CD8-positive, alpha-beta memory T cell (primary cell): ENCODE results near the gene PIEZO2. TPM values are rescaled to one million over a fixed set of nuclear protein-coding genes. Genes with fewer than 3 reads are reported as not detected.

Source experiments
- CTCF ChIA-PET: fragments of 350-600 bp; sonication (Branson Sonifier 250); formaldehyde crosslinking; loops from one replicate; lab custom pipeline; 2021; ENCODE audit warnings: antibody characterized with exemption; lab: Charles Lee
- POLR2A ChIA-PET: fragments of 350-600 bp; sonication (Branson Sonifier 250); formaldehyde crosslinking; loops from one replicate; lab custom pipeline; 2021; ENCODE audit warnings: antibody characterized with exemption; lab: Charles Lee
- DNase-seq, 5 donors: peaks; one replicate each; pipeline versions ENCODE4 v3.0.0 to v3.0.0-alpha.2; 2020 to 2022; ENCODE audit warnings: mixed read lengths in 1 of 5
- H3K27ac ChIP-seq: one replicate; pipeline ENCODE4 v1.7.0; 2013; ENCODE audit warnings: low read depth, mild to moderate bottlenecking, low read length, moderate library complexity
- H3K27me3 ChIP-seq: 2 replicates; pipeline ENCODE4 v1.7.0; 2013; ENCODE audit warnings: low read length, mild to moderate bottlenecking; ENCODE audit not compliant: insufficient read depth, poor library complexity, severe bottlenecking
- H3K36me3 ChIP-seq: 2 replicates; pipeline ENCODE4 v1.7.0; 2013; ENCODE audit warnings: mild to moderate bottlenecking, low read length, moderate library complexity; ENCODE audit not compliant: insufficient read depth
- H3K4me1 ChIP-seq: 2 replicates; pipeline ENCODE4 v1.7.0; 2013; ENCODE audit warnings: mild to moderate bottlenecking, low read length, moderate library complexity; ENCODE audit not compliant: insufficient read depth
- H3K4me3 ChIP-seq: 2 replicates; pipeline ENCODE4 v1.7.0; 2013; ENCODE audit warnings: mild to moderate bottlenecking, low read length
- H3K9me3 ChIP-seq: 2 replicates; pipeline ENCODE4 v1.7.0; 2013; ENCODE audit warnings: mild to moderate bottlenecking, low read length
- H3K27ac Mint-ChIP-seq, 8 donors: one replicate each; pipeline ENCODE4 v1.8.0; 2020 to 2021; ENCODE audit warnings: mixed read lengths in 8 of 8, mild to moderate bottlenecking in 6 of 8, inconsistent platforms in 3 of 8, moderate library complexity in 3 of 8
- H3K27me3 Mint-ChIP-seq, 2 donors: one replicate each; pipeline ENCODE4 v1.8.0; 2020 to 2021; ENCODE audit warnings: mixed read lengths in 2 of 2, mild to moderate bottlenecking in 1 of 2, moderate library complexity in 1 of 2
- H3K36me3 Mint-ChIP-seq, 3 donors: one replicate each; pipeline ENCODE4 v1.8.0; 2020 to 2021; ENCODE audit warnings: mixed read lengths in 3 of 3, inconsistent platforms in 1 of 3, mild to moderate bottlenecking in 1 of 3
- H3K4me1 Mint-ChIP-seq, 3 donors: one replicate each; pipeline ENCODE4 v1.8.0; 2020 to 2021; ENCODE audit warnings: mixed read lengths in 3 of 3, inconsistent platforms in 1 of 3, mild to moderate bottlenecking in 1 of 3
- H3K4me3 Mint-ChIP-seq, 7 donors: one replicate each; pipeline ENCODE4 v1.8.0; 2020 to 2021; ENCODE audit warnings: mixed read lengths in 7 of 7, mild to moderate bottlenecking in 6 of 7, moderate library complexity in 4 of 7, inconsistent platforms in 2 of 7
- H3K9me3 Mint-ChIP-seq, 5 donors: one replicate each; pipeline ENCODE4 v1.8.0; 2020 to 2022; ENCODE audit warnings: mixed read lengths in 5 of 5, mild to moderate bottlenecking in 3 of 5, moderate library complexity in 2 of 5, inconsistent platforms in 1 of 5
- polyA plus RNA-seq: library from polyadenylated mRNA; unstranded; fragments of 300-500 nt; fragmentation: Illumina TruSeq; gene quantifications from one replicate; pipeline ENCODE4 v1.2.3, GENCODE V29; 2021
- total RNA-seq, 2 experiments: library from RNA; stranded (reverse); gene quantifications; one replicate each; pipeline ENCODE4 v1.2.3, GENCODE V29; 2021

Gene PIEZO2
- total and polyA plus RNA-seq, 3 experiments from 2014 or later: not detected

DNA sequence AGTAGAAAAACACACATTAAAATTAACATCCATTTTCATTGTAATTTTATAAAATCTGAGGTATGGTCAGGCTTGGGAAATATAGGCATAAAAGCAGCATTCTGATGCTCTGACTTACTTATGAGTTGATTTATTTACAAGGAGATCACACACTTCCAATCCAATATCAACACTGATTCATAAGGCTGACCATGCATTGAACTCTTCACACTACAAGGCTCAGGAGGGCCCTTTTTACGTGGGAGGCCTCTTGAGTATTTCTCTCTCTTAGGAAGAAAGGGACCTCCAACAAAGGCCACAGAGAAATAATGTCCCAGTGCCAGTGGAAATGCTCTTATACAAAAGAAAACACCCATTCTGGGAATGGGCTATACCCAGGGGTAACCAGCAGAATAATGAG, 400.7 kb downstream of the PIEZO2 start:
- ChIA-PET CTCF (no interaction called here), POLR2A (no interaction called here)
- H3K9me3 ChIP-seq: no peaks in the 10 kb centered on the region
- no peaks in the 10 kb centered on the region for H3K27me3 ChIP-seq
- H3K4me1 Mint-ChIP-seq: peaks cover 0 to 2% (median 1%) of the 10 kb centered on the region in 3 donors
- H3K4me3 ChIP-seq: no peak overlapping the region
- H3K4me3 Mint-ChIP-seq: no peak overlapping the region
- H3K4me1 ChIP-seq: no peaks in the 10 kb centered on the region
- no peak overlapping the region for H3K27ac ChIP-seq
- H3K27ac Mint-ChIP-seq: no peak overlapping the region
- no peaks in the 10 kb centered on the region for H3K36me3 ChIP-seq
- no peaks in the 10 kb centered on the region for H3K36me3 Mint-ChIP-seq
- H3K9me3 Mint-ChIP-seq: peaks cover 0 to 4% (median 0%) of the 10 kb centered on the region in 5 donors
- no peak for DNase-seq
- peaks cover 0 to 3% of the 10 kb centered on the region in 2 donors for H3K27me3 Mint-ChIP-seq

- Histone ChIP-seq H3K4me3 (no peak overlapping the region), H3K27me3 (no peaks in the 10 kb centered on the region), H3K9me3 (no peaks in the 10 kb centered on the region), H3K4me1 (no peaks in the 10 kb centered on the region), H3K27ac (no peak overlapping the region), H3K36me3 (no peaks in the 10 kb centered on the region)
- Mint-ChIP-seq H3K27ac (no peak overlapping the region), H3K9me3 (peaks cover 0 to 2% (median 0%) of the 10 kb centered on the region in 5 donors), H3K27me3 (peaks cover 0 to 3% of the 10 kb centered on the region in 2 donors), H3K4me3 (no peak overlapping the region), H3K4me1 (peaks cover 0 to 4% (median 3%) of the 10 kb centered on the region in 3 donors), H3K36me3 (no peaks in the 10 kb centered on the region)
- ChIA-PET POLR2A (no interaction called here), CTCF (no interaction called here)
- DNase-seq: no peak
These were observed 403.4 kb downstream of the PIEZO2 start for GRCh38 chr18:10745971-10746370.

DNA sequence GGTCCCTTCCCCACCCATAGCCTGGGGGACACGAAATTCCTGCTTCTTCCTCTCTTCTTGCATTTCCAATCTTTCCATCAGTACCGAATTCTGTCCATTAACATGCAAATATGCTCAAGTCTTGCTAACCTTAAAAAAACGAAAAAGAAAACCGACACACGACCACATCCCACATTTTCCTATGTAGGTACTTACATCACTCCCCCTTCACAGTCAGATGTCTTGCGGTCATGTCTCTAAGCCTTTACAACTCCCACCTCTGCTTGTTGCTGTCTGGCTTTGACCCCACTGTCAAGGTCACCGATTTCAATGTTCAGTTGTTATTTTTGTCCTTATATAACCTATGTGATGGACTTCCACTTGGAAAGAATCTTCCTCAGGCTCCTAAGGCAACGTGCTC, 404.1 kb downstream of the PIEZO2 start:
- Mint-ChIP-seq H3K4me3 (no peak overlapping the region), H3K27me3 (peaks cover 0 to 3% of the 10 kb centered on the region in 2 donors), H3K27ac (no peak overlapping the region), H3K36me3 (no peaks in the 10 kb centered on the region), H3K9me3 (peaks cover 0 to 2% (median 0%) of the 10 kb centered on the region in 5 donors), H3K4me1 (peaks cover 0 to 4% (median 3%) of the 10 kb centered on the region in 3 donors)
- no peak overlapping the region for H3K27ac ChIP-seq
- no peak for DNase-seq
- H3K4me3 ChIP-seq: no peak overlapping the region
- CTCF ChIA-PET: no interaction called here
- H3K36me3 ChIP-seq: no peaks in the 10 kb centered on the region
- no peaks in the 10 kb centered on the region for H3K4me1 ChIP-seq
- POLR2A ChIA-PET: no interaction called here
- H3K27me3 ChIP-seq: no peaks in the 10 kb centered on the region
- H3K9me3 ChIP-seq: no peaks in the 10 kb centered on the region

DNA sequence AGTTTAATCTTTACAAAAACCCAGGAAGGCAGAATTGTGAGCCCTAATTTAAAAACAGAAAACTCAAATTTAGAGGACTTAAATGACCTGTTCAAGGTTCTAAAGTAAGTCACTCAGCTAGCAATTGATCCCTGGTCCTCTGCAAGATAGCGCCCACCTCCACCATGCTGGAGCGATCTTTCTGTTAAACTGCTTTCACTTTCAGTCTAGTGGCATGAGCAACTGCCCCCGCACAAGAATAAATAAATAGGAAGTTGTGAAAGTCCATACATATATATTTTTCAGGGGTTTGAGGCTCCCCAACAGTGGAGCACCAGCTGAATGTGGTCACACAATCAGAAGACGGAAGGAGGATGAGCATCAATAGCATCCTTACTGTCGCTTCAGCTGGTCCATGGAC, 405.6 kb downstream of the PIEZO2 start:
- Mint-ChIP-seq H3K27ac (no peak overlapping the region), H3K27me3 (peaks cover 0 to 4% of the 10 kb centered on the region in 2 donors), H3K9me3 (peaks cover 0 to 2% (median 0%) of the 10 kb centered on the region in 5 donors), H3K4me1 (peaks cover 0 to 4% (median 3%) of the 10 kb centered on the region in 3 donors), H3K4me3 (peak overlapping the region in 5 of 7 donors; percentile 6 to 50 (median 24)), H3K36me3 (no peaks in the 10 kb centered on the region)
- ChIA-PET POLR2A (no interaction called here), CTCF (no interaction called here)
- no peaks in the 10 kb centered on the region for H3K36me3 ChIP-seq
- H3K27me3 ChIP-seq: no peaks in the 10 kb centered on the region
- DNase-seq: no peak
- H3K4me1 ChIP-seq: no peaks in the 10 kb centered on the region
- H3K4me3 ChIP-seq: no peak overlapping the region
- no peaks in the 10 kb centered on the region for H3K9me3 ChIP-seq
- no peak overlapping the region for H3K27ac ChIP-seq

DNA sequence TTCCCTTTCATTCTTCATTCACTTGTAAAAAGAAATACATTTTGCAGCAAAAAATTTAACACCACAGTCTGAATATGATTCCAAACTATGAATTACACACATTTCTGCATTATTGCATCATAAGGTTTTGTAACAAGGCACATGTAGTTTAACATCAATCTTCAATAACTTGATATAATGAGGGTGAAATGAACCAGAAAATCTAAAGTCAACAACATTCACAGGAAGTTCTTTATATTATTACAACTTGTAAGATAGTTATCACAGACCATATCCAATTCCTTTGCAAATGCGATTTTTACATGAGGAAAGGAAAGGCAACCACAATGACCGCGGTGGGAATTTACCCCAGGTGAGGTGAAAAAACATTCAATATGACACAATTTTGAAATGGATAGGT, 410.2 kb downstream of the PIEZO2 start:
- Mint-ChIP-seq H3K36me3 (no peaks in the 10 kb centered on the region), H3K27me3 (peaks cover 0 to 4% of the 10 kb centered on the region in 2 donors), H3K4me3 (no peak overlapping the region), H3K27ac (no peak overlapping the region), H3K9me3 (no peaks in the 10 kb centered on the region), H3K4me1 (peaks cover 0 to 4% (median 3%) of the 10 kb centered on the region in 3 donors)
- ChIA-PET CTCF (no interaction called here), POLR2A (no interaction called here)
- no peak for DNase-seq
- H3K27ac ChIP-seq: no peak overlapping the region
- no peaks in the 10 kb centered on the region for H3K4me1 ChIP-seq
- H3K9me3 ChIP-seq: no peaks in the 10 kb centered on the region
- H3K27me3 ChIP-seq: no peaks in the 10 kb centered on the region
- H3K4me3 ChIP-seq: no peak overlapping the region
- H3K36me3 ChIP-seq: no peaks in the 10 kb centered on the region

DNA sequence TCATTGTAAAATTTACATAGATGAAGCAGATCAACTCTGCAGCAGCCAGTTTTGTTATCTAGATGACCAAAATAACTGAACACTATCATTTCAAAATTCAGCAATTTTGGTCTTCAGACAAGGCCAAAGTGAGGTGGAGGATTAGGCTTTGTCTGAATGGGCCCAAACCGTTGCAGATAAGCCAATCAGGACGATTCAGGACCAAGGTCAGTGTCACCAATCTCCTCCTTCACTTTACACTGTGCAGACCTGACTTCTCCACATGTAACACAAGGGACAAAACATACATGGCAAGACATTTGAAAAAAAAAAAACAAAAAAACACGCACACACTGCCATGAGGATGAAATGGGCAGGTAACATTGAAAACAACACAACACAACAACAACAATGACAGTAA, 412.4 kb downstream of the PIEZO2 start:
- CTCF ChIA-PET: no interaction called here
- no peak for DNase-seq
- no peaks in the 10 kb centered on the region for H3K9me3 ChIP-seq
- no peak overlapping the region for H3K27ac ChIP-seq
- Mint-ChIP-seq H3K4me3 (no peak overlapping the region), H3K27ac (no peak overlapping the region), H3K27me3 (peaks cover 0 to 4% of the 10 kb centered on the region in 2 donors), H3K9me3 (no peaks in the 10 kb centered on the region), H3K4me1 (no peaks in the 10 kb centered on the region), H3K36me3 (no peaks in the 10 kb centered on the region)
- no peaks in the 10 kb centered on the region for H3K27me3 ChIP-seq
- H3K4me3 ChIP-seq: no peak overlapping the region
- H3K4me1 ChIP-seq: no peaks in the 10 kb centered on the region
- H3K36me3 ChIP-seq: no peaks in the 10 kb centered on the region
- POLR2A ChIA-PET: no interaction called here

- CTCF ChIA-PET: no interaction called here
These were observed 416.4 kb downstream of the PIEZO2 start for GRCh38 chr18:10732990-10733389.

GRCh38 chr18:10727477-10727876, 421.9 kb downstream of the PIEZO2 start:
- no peak for DNase-seq
- Histone ChIP-seq H3K4me1 (no peaks in the 10 kb centered on the region), H3K4me3 (no peak overlapping the region), H3K9me3 (no peaks in the 10 kb centered on the region), H3K27me3 (no peaks in the 10 kb centered on the region), H3K27ac (no peak overlapping the region), H3K36me3 (no peaks in the 10 kb centered on the region)
- H3K9me3 Mint-ChIP-seq: peaks cover 0 to 6% (median 2%) of the 10 kb centered on the region in 5 donors
- no peak overlapping the region for H3K27ac Mint-ChIP-seq
- H3K4me3 Mint-ChIP-seq: no peak overlapping the region
- CTCF ChIA-PET: no interaction called here
- H3K36me3 Mint-ChIP-seq: no peaks in the 10 kb centered on the region
- POLR2A ChIA-PET: no interaction called here
- H3K4me1 Mint-ChIP-seq: no peaks in the 10 kb centered on the region
- peaks cover 2 to 14% of the 10 kb centered on the region in 2 donors for H3K27me3 Mint-ChIP-seq

More at GRCh38 chr18:10732990-10733389, 416.4 kb downstream of the PIEZO2 start:
- Mint-ChIP-seq H3K27ac (no peak overlapping the region), H3K9me3 (no peaks in the 10 kb centered on the region), H3K36me3 (no peaks in the 10 kb centered on the region), H3K27me3 (no peaks in the 10 kb centered on the region), H3K4me3 (no peak overlapping the region), H3K4me1 (no peaks in the 10 kb centered on the region)
- H3K36me3 ChIP-seq: no peaks in the 10 kb centered on the region
- H3K9me3 ChIP-seq: no peaks in the 10 kb centered on the region
- no peak overlapping the region for H3K4me3 ChIP-seq
- H3K27ac ChIP-seq: no peak overlapping the region
- POLR2A ChIA-PET: no interaction called here
- no peak for DNase-seq
- H3K4me1 ChIP-seq: no peaks in the 10 kb centered on the region
- H3K27me3 ChIP-seq: no peaks in the 10 kb centered on the region
